Keratinocyte (primary cell): ENCODE measurements around the gene FCHSD1.

Source experiments
- EZH2 ChIP-seq: IDR thresholded peaks from one replicate; pipeline ENCODE4 v1.6.1; 2012; ENCODE audit warnings: inconsistent platforms, mild to moderate bottlenecking, low read length, moderate library complexity
- TF ChIP-seq, protein P1 (sequence below), 3 experiments: IDR thresholded peaks in 1 of 3; conservative IDR thresholded peaks in 1 of 3; optimal IDR thresholded peaks in 1 of 3; 2 replicates in 2 of 3; 3 replicates in 1 of 3; pipeline versions ENCODE3 to v1.5.1; 2011; ENCODE audit warnings: low read length in 3 of 3, mild to moderate bottlenecking in 3 of 3, moderate library complexity in 2 of 3, control low read depth in 1 of 3, inconsistent platforms in 1 of 3; ENCODE audit not compliant: insufficient read depth in 2 of 3; ENCODE audit errors: extremely low read depth in 1 of 3

DNA sequence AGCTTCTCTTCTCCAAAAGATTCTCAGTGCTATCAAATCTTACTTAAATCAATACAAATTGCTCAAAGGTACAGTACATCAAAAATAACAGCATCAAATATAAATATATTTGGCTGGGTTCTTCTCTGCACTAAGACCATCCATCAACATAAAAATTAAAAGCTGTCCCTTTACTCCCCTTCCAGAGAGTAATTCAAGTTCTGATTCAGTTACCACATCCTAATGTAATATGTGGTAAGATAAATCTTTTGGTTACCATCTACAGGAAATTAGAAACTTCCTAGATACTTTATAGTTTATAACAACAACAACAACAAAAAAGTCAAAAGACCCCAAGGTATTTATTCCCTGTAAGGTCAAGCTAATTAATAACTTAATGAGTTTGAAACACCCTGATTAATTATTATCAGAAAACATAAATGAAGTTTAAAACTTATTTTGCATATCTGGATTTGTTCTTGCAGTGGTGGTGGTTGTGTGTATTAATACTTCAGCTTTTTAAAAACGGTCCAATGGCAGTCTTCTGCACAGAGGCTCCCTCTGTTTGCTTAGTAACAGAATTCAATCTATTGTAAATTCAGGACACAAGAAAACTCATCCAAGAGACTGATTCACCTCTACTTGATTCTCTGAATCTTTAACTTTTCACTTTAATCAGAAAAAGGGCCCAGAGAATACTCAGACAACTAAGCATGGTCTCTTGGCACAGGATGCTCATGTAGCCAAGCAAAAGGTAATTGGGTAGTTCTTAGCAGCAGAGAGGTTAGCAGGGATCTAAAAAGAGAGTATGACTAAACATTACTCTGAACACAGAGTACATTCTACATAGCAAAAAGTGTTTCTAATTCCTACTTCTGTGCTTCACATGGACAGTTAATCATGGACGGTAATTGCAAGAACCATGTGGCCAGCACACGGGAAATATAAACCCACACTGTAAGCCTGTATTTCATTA is 52.5 kb downstream of the FCHSD1 start:
- TF ChIP-seq, protein P1, sequence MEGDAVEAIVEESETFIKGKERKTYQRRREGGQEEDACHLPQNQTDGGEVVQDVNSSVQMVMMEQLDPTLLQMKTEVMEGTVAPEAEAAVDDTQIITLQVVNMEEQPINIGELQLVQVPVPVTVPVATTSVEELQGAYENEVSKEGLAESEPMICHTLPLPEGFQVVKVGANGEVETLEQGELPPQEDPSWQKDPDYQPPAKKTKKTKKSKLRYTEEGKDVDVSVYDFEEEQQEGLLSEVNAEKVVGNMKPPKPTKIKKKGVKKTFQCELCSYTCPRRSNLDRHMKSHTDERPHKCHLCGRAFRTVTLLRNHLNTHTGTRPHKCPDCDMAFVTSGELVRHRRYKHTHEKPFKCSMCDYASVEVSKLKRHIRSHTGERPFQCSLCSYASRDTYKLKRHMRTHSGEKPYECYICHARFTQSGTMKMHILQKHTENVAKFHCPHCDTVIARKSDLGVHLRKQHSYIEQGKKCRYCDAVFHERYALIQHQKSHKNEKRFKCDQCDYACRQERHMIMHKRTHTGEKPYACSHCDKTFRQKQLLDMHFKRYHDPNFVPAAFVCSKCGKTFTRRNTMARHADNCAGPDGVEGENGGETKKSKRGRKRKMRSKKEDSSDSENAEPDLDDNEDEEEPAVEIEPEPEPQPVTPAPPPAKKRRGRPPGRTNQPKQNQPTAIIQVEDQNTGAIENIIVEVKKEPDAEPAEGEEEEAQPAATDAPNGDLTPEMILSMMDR (optimal IDR thresholded peaks at IDR 0.05 in 1 of 3, IDR thresholded peaks at IDR 0.05 in 1 of 3, conservative IDR thresholded peaks at IDR 0.05 in 1 of 3; ENCODE audit: extremely low read depth in 1 of 3, insufficient read depth in 2 of 3, low read length in 3 of 3), result no peak
- no peak for TF ChIP-seq EZH2
